CD4-positive, alpha-beta T cell treated with Interleukin-1 beta for 1 hour (primary cell): ENCODE results near the gene RAB8A.
"Not testable (repeated sequence)": the region's sequence is repeated elsewhere in the genome, so short reads cannot be mapped to it uniquely, and the experiment has no call there.

Experiments used
- DNase-seq, 2 donors: peaks; one replicate each; pipeline ENCODE4 v3.0.0-alpha.2; 2020 to 2022

The RAB8A gene

DNA sequence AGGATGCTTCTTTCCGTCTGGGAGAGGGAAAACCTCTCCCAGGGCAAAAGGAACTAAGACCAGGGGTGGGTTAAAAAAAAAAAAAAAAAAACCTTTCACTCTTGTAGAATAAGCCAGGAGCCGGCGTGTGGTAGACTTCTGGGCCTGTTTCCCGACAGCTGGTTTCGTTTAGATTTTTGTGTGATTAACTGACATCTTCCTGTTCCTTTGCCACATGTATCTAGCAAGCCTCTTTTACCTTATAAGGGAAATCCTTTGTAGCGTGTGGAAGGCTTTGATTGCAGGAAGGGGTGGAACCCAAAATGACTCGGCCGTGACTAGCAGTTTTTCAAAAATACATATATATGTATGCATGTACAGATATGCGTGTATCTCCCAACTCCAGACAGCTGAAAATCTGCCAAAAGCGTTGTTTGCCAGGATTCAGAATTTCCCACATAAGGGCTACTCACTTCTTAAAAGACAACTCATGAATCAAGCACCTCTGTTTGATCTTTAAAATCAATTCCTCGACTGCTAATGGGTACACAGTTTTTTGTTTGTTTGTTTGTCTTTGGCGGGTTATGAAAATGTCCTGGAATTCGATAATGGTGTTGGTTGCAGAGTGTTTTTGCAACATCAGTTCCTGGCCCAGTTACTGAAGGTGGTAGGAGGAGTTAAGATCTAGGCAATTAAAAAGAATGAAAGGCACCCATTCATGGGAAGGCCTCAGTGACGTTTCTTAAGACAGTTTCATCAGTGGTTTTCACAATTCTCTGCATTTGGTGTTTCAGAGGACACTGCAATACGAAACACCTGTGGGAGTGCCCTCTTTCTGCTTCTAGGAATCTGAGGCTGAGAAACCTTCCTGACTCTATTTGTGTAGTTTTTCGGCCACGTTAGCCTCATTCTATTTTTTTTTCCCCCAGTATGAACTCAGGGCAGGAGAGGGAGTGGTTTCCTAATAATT, 32.7 kb upstream of the RAB8A start:
- peak; percentile 83 to 89 for DNase-seq

DNA sequence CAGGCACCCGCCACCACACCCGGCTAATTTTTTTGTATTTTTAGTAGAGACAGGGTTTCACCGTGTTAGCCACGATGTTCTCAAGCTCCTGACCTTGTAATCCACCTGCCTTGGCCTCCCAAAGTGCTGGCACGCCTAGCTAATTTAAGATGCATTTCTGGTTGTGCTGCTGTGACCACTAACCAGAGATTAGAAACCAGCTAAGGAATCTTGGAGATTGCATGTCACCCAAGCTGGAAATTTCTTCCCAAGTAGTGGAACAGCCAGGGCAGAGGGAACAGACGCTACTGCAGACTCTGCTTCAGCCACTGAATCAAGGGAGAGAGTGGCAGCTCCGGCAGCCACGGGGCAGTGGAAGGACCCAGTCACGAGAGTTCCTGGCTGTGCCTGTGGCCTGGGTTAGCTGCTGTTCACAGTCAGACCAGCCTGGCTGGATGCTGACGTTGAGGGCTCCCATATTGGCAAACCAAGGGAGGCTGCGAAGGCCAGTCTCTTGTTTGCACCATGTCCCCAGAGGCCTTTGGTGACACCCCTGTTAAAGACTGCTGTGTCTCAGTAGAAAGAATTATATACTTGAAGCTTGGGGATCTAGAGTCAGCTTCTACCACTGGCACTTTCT, 27.5 kb upstream of the RAB8A start:
- DNase-seq, result no peak

- DNase-seq, result no peak
Observed at GRCh38 chr19:16085115-16085514, 26.6 kb upstream of the RAB8A start.

GRCh38 chr19:16087404-16087803, 24.3 kb upstream of the RAB8A start:
- not testable (repeated sequence) for DNase-seq

DNA sequence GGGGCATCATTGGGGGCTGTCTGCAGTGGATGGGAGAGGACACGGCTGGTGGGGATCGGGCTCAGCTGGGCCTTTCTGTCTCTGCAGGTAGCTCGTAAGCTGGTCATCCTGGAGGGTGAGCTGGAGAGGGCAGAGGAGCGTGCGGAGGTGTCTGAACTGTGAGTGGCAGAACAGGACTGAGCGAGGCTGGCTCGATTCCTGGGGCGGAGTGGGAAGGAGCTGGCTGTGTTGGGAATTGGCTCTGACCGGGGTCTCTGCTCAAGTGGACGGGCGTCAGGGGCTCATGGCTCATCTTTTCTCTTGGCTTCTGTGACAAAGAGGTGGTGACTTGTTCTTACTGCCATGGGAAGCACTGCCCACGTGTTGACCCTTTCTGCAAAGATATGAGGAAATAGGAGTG, 23.7 kb upstream of the RAB8A start:
- no peak for DNase-seq

DNA sequence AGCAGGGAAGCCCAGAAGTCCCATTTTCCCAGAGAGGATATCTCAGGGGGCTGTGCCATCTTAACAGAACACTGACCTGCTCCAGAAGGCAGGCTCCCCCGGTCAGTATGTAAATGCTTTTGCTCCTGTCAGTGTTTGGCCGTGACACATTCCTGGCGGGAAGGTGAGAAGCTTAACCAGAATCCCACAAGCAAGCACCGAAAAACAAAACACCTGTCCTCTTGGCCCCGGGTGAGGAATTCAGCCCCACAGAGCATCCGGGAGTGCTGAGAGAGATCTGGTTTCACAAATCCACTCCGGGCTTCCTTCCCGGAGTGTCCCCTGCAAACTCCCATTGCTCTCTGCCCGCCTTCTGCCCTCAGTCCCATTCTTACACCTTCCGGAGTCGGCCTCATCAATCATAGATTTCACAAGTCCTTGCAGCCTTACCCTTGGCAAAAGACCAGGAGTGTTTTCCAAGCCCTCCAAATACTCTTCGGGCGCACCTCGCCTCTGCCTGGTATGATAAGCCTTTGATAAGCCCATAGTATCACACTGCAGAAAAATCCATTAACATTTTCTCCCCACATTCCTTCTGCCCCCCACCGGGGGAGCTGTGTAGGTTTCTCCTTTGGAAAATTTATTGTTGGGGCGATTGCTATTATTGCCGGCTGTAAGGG, 23.2 kb upstream of the RAB8A start:
- no peak for DNase-seq

DNA sequence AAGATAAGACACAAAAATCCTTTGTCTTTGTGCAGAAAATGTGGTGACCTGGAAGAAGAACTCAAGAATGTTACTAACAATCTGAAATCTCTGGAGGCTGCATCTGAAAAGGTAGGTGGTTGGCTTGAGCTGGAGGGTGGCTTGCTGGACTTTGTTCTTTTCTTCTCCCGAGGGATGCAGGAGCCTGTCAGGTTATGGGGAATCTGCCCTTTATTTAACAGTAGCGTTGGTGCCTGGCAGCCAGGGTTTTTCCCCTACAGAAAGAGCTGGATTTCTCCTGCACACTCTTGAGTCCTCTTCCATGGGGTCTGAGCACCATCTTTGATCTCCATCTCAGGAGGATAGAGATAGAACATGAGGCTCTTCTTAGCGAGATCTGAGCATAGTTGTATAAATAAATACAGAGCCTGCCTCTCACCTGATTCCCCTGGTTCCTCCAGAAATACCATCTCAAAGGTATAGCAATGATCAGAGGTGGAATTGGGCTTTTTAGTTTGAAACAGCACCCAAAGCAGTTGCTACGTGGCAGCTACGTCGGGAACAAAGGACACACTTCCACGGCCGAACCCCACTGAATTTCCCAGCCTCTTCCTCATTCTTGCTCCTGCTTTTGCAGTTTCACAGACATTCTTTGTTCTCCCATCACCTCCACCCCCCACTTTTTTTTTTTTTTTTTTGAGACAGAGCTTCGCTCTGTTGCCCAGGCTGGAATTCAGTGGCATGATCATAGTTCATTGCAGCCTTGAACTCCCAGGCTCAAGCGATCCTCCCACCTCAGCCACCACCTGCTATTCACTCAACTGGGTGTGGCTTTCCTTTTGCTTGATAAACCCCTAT, 22.5 kb upstream of the RAB8A start:
- DNase-seq, result no peak

GRCh38 chr19:16091546-16092475, 19.9 kb upstream of the RAB8A start:
- DNase-seq, result no peak

DNA sequence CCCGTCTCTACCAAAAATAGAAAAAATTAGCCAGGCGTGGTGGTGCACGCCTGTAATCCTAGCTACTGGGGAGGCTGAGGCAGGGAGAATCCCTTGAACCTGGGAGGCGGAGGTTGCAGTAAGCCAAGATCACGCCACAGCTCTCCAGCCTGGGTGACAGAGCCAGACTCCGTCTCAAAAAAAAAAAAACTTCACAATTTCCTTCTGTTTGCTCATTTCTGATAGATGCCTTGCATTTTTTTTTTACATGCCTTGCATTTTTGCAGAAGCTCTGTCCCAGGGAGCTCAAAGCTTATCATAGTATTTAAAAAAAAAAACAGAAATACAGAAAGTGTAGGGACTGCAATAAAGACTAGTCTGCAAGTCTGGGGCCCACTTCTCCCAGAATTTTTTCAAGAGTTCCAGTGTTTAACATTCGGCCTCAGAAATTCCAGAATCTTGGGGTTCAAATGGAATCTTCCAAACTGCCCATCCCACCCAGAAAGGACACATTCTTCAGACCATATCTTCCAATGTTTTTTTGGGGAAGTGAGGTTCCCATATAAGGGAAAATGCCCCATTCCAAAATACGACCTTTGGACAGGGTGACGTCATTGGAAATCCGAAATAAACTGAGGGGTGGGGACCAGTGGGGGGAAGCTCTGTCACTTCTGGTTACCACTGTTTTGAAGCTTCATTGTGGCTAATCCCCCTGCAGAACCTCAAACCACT, 17.2 kb upstream of the RAB8A start:
- no peak for DNase-seq

DNA sequence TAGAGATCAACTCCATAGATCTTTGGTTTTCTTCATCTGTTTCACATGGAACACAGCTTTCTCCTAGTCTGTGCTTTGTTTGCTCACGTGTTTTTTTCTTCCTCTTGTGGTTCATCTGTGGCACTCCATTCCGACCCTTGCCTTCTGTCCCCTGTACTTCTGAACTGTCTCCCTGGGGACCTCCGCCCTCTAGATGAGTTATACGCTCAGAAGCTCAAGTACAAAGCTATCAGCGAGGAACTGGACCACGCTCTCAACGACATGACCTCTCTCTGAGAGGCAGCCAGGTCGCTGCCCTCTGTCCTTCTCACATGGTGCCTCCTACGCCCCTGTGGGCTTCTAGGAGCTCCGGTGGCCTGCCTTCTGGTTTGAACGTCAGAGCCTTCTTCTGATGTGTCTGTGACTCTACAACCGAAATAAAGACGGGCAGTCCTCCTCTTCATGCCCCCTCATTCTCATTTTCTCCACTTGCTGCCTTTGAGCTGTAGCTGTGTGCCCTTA, 16.6 kb upstream of the RAB8A start:
- DNase-seq, result no peak

GRCh38 chr19:16096280-16096855, 15.3 kb upstream of the RAB8A start:
- DNase-seq, result no peak

GRCh38 chr19:16098416-16098768, 13.3 kb upstream of the RAB8A start:
- DNase-seq, result no peak

DNA sequence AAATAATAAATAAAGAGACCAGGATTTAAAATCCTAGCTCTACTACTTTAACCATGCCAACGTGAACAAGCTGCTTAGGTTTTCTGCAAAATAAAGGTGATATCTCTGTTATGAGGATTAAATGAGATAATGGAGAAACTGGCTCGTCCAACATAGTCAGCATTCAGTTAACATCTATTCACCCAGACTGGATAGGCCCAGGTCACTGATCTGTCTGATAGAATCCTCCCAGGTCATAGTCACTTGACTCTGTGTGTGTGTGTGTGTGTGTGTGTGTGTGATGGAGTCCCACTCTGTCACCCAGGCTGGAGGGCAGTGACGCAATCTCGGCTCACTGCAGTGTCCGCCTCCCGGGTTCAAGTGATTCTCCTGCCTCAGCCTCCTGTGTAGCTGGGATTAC, 12.9 kb upstream of the RAB8A start:
- no peak for DNase-seq

GRCh38 chr19:16099314-16099965, 12.2 kb upstream of the RAB8A start:
- not testable (repeated sequence) for DNase-seq

- DNase-seq, result no peak
Observed at GRCh38 chr19:16100524-16100923, 11.2 kb upstream of the RAB8A start.

DNA sequence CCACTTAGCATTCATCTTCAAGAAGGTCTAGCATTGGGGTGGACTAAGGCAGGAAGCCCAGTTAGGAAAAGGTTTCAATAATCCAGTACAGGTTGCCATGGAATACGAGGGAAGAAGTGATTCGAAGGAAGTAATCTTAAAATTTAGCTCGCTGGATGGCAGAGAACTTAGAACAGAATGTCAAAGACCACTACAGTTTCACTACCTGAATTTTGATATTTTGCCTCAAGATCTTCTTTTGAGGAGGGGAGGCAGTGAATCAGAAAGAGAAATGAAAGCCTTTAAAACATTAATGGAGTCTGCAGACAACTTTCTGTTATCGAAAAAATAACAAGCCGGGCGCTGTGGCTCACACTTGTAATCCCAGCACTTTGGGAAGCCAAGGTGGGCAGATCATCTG, 7.0 kb upstream of the RAB8A start:
- DNase-seq, result no peak

GRCh38 chr19:16106121-16106520, 5.6 kb upstream of the RAB8A start:
- peak in 1 of 2 donors; percentile 31 for DNase-seq

- DNase-seq, result no peak
Observed at GRCh38 chr19:16111909-16112752, 442 bp downstream of the RAB8A start.

DNA sequence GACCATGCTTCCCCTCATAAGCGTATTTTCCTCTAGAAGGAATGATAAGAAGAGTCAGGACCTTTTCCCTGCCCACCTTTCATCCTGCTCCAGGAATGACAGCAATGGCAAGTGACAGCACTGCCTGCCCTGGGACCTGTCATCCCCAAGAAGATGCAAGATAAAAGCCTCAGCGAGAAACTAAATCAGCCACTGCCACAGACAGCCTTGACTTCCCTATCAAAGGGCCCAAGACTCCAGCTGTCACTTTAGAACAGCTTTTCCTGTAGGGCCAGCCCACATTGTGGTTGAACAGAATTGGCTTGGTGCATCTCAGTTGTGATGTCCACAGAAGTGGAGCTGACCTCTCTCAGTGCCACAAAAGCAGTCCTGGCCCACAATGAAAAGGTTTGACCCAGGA, 1.1 kb downstream of the RAB8A start:
- DNase-seq, result no peak
